Activated CD8-positive, alpha-beta T cell treated with anti-CD3 and anti-CD28 coated beads for 36 hours (primary cell): ENCODE results near the gene SETX. TPM values are rescaled to one million over a fixed set of nuclear protein-coding genes. Genes with fewer than 3 reads are reported as not detected.
"Not testable (repeated sequence)": the region's sequence is repeated elsewhere in the genome, so short reads cannot be mapped to it uniquely, and the experiment has no call there.

Experiments
- ATAC-seq: fragments of 200-7000 bp; cut with Tn5 transposase; one replicate; pipeline ENCODE4 v1.10.0; 2021; ENCODE audit warnings: mild to moderate bottlenecking, moderate library complexity
- CTCF ChIA-PET: fragments of 350-600 bp; sonication (Branson Sonifier 250); formaldehyde crosslinking; loops from one replicate; lab custom pipeline; 2021; ENCODE audit warnings: antibody characterized with exemption; lab: Charles Lee
- POLR2A ChIA-PET: fragments of 350-600 bp; sonication (Branson Sonifier 250); formaldehyde crosslinking; loops from one replicate; lab custom pipeline; 2021; ENCODE audit warnings: antibody characterized with exemption; lab: Charles Lee
- DNase-seq: peaks from one replicate; pipeline ENCODE4 v3.0.0-alpha.2; 2020
- H3K27ac Mint-ChIP-seq: one replicate; pipeline ENCODE4 v1.8.0; 2021; ENCODE audit warnings: mild to moderate bottlenecking, mixed read lengths
- H3K27me3 Mint-ChIP-seq: one replicate; pipeline ENCODE4 v1.8.0; 2021; ENCODE audit warnings: mixed read lengths
- H3K36me3 Mint-ChIP-seq: one replicate; pipeline ENCODE4 v1.8.0; 2021; ENCODE audit warnings: low read depth, mixed read lengths
- H3K4me1 Mint-ChIP-seq: one replicate; pipeline ENCODE4 v1.8.0; 2021; ENCODE audit warnings: low read depth, mixed read lengths
- H3K4me3 Mint-ChIP-seq: one replicate; pipeline ENCODE4 v1.8.0; 2021; ENCODE audit warnings: mild to moderate bottlenecking, moderate library complexity, mixed read lengths
- H3K9me3 Mint-ChIP-seq: one replicate; pipeline ENCODE4 v1.8.0; 2021; ENCODE audit warnings: mixed read lengths
- intact Hi-C: fragments of 100-400 bp; cut with micrococcal nuclease; formaldehyde crosslinking; loops from one replicate; pipeline ENCODE4 v1.10.0; 2022
- total RNA-seq, 2 experiments: library from RNA; stranded (reverse); gene quantifications; one replicate each; pipeline ENCODE4 v1.2.3, GENCODE V29; 2021
- TF ChIP-seq, protein P1 (sequence below): fragments of 200-600 bp; IDR thresholded peaks from one replicate; pipeline ENCODE4 v1.8.0; 2022; ENCODE audit warnings: antibody characterized with exemption, mild to moderate bottlenecking

The SETX gene
- total RNA-seq, 2 experiments from 2014 or later: 32.6 to 33.8 TPM

GRCh38 chr9:132381966-132382541 is 27.3 kb upstream of the SETX start:
- ChIA-PET CTCF (interaction anchor here (1.2 to 1.5 kb wide), 2 partner anchors 10 to 193 kb away, joined by 3 to 4 read pairs; no protein-coding TSS in a partner anchor), POLR2A (interaction anchor here (0.8 kb wide), 1 partner anchor 10 kb away, joined by 3 read pairs; no protein-coding TSS in a partner anchor)
- H3K27ac Mint-ChIP-seq: peak overlapping the region; percentile 52
- TF ChIP-seq, protein P1, sequence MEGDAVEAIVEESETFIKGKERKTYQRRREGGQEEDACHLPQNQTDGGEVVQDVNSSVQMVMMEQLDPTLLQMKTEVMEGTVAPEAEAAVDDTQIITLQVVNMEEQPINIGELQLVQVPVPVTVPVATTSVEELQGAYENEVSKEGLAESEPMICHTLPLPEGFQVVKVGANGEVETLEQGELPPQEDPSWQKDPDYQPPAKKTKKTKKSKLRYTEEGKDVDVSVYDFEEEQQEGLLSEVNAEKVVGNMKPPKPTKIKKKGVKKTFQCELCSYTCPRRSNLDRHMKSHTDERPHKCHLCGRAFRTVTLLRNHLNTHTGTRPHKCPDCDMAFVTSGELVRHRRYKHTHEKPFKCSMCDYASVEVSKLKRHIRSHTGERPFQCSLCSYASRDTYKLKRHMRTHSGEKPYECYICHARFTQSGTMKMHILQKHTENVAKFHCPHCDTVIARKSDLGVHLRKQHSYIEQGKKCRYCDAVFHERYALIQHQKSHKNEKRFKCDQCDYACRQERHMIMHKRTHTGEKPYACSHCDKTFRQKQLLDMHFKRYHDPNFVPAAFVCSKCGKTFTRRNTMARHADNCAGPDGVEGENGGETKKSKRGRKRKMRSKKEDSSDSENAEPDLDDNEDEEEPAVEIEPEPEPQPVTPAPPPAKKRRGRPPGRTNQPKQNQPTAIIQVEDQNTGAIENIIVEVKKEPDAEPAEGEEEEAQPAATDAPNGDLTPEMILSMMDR: no peak
- no peaks in the 10 kb centered on the region for H3K9me3 Mint-ChIP-seq
- peaks cover 47% of the 10 kb centered on the region for H3K36me3 Mint-ChIP-seq
- H3K4me1 Mint-ChIP-seq: peaks cover 29% of the 10 kb centered on the region
- intact Hi-C loops: no loop called here
- ATAC-seq (no peak), DNase-seq (no peak)
- no peaks in the 10 kb centered on the region for H3K27me3 Mint-ChIP-seq
- no peak overlapping the region for H3K4me3 Mint-ChIP-seq

DNA sequence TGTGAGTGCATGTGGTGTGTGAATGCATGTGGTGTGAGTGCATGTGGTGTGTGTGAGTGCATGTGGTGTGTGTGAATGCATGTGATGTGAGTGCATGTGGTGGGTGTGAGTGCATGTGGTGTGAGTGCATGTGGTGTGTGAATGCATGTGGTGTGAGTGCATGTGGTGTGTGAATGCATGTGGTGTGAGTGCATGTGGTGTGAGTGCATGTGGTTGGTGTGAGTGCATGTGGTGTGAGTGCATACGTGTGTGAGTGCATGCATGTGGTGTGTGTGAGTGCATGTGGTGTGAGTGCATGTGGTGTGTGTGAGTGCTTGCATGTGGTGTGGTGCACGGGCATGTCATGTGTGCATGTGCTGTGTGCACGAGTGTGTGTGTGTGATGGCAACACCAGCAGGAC is 23.6 kb upstream of the SETX start:
- intact Hi-C loops, ATAC-seq, H3K27ac Mint-ChIP-seq, CTCF ChIA-PET, H3K4me3 Mint-ChIP-seq, DNase-seq, H3K27me3 Mint-ChIP-seq, H3K9me3 Mint-ChIP-seq: not testable (repeated sequence)
- Mint-ChIP-seq H3K36me3 (peaks cover 25% of the 10 kb centered on the region), H3K4me1 (peaks cover 20% of the 10 kb centered on the region)
- POLR2A ChIA-PET: interaction anchor here (1.2 kb wide), 1 partner anchor 28 kb away, joined by 3 read pairs; no protein-coding TSS in a partner anchor

DNA sequence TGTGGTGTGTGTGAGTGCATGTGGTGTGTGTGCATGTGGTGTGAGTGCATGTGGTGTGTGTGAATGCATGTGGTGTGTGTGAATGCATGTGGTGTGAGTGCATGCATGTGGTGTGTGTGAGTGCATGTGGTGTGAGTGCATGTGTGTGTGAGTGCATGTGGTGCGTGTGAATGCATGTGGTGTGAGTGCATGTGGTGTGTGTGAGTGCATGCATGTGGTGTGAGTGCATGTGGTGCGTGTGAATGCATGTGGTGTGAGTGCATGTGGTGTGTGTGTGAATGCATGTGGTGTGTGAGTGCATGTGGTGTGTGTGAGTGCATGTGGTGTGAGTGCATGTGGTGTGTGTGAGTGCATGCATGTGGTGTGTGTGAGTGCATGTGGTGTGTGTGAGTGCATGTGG is 23.0 kb upstream of the SETX start:
- CTCF ChIA-PET, ATAC-seq, H3K9me3 Mint-ChIP-seq, POLR2A ChIA-PET, H3K27me3 Mint-ChIP-seq, DNase-seq, H3K4me3 Mint-ChIP-seq, H3K27ac Mint-ChIP-seq, intact Hi-C loops: not testable (repeated sequence)
- Mint-ChIP-seq H3K36me3 (peaks cover 23% of the 10 kb centered on the region), H3K4me1 (peaks cover 21% of the 10 kb centered on the region)

- ATAC-seq: peak; percentile 23
- Mint-ChIP-seq H3K4me3 (no peak overlapping the region), H3K27me3 (no peaks in the 10 kb centered on the region), H3K9me3 (no peaks in the 10 kb centered on the region), H3K27ac (peak overlapping the region; percentile 77), H3K4me1 (peaks cover 16% of the 10 kb centered on the region), H3K36me3 (peaks cover 14% of the 10 kb centered on the region)
- TF ChIP-seq, protein P1: no peak
- CTCF ChIA-PET: interaction anchor here (1.5 kb wide), 1 partner anchor 10 kb away, joined by 4 read pairs; no protein-coding TSS in a partner anchor
- no peak for DNase-seq
- POLR2A ChIA-PET: interaction anchor here (0.8 to 1.7 kb wide), 5 partner anchors 8 to 21 kb away, joined by 3 to 9 read pairs (median 6); partner anchors contain the start of gene SETX
- intact Hi-C loops: no loop called here
Observed at GRCh38 chr9:132372177-132373095, 17.6 kb upstream of the SETX start.

GRCh38 chr9:132370592-132370991 is 15.8 kb upstream of the SETX start:
- ChIA-PET POLR2A (no interaction called here), CTCF (no interaction called here)
- no peak for ATAC-seq

More at GRCh38 chr9:132370592-132370991, 15.8 kb upstream of the SETX start:
- H3K4me1 Mint-ChIP-seq: peaks cover 16% of the 10 kb centered on the region
- no peak overlapping the region for H3K27ac Mint-ChIP-seq
- H3K27me3 Mint-ChIP-seq: no peaks in the 10 kb centered on the region
- no peak for DNase-seq
- H3K4me3 Mint-ChIP-seq: no peak overlapping the region
- TF ChIP-seq, protein P1: no peak
- no peaks in the 10 kb centered on the region for H3K9me3 Mint-ChIP-seq
- peaks cover 14% of the 10 kb centered on the region for H3K36me3 Mint-ChIP-seq
- intact Hi-C loops: no loop called here
